PC-3 (cell line): ENCODE measurements around the gene MTG1. TPM values are rescaled to one million over a fixed set of nuclear protein-coding genes. Genes with fewer than 3 reads are reported as not detected.

Source experiments
- ATAC-seq: fragments of 200-7000 bp; cut with Tn5 transposase; 2 replicates; pipeline ENCODE4 v1.9.1; 2020; ENCODE audit warnings: mild to moderate bottlenecking, moderate library complexity
- BruUV-seq: library from RNA; stranded (reverse); fragments of 400-500 nt; replicated peaks from 2 replicates; lab custom pipeline; 2021; lab: Mats Ljungman, UMichigan
- CTCF ChIA-PET: fragments of 300-600 bp; sonication (Branson Sonifier 250); formaldehyde crosslinking; loops from one replicate; lab custom pipeline; 2022; ENCODE audit warnings: antibody characterized with exemption; lab: Charles Lee
- POLR2A ChIA-PET: fragments of 300-600 bp; sonication (Branson Sonifier 250); formaldehyde crosslinking; loops from one replicate; lab custom pipeline; 2022; ENCODE audit warnings: antibody characterized with exemption; ENCODE audit not compliant: unreplicated experiment; lab: Charles Lee
- DNase-seq: peaks from one replicate; pipeline ENCODE4 v3.0.0-alpha.2; 2015
- H2AFZ ChIP-seq: fragments of 300-600 bp; sonication (generic); 2 replicates; pipeline ENCODE4 v1.6.0; 2016; ENCODE audit warnings: antibody characterized with exemption, low read length
- H3F3A ChIP-seq: fragments of 300-600 bp; sonication (generic); one replicate; pipeline ENCODE4 v1.6.0; 2017; ENCODE audit warnings: antibody characterized with exemption, low read length, control low read depth, mild to moderate bottlenecking; ENCODE audit not compliant: unreplicated experiment
- H3K27ac ChIP-seq: fragments of 300-600 bp; sonication (generic); 2 replicates; pipeline ENCODE4 v1.5.1; 2016; ENCODE audit warnings: mild to moderate bottlenecking, low read length
- H3K27me3 ChIP-seq: fragments of 300-600 bp; sonication (generic); 2 replicates; pipeline ENCODE4 v1.6.1; 2016; ENCODE audit warnings: low read length, mixed read lengths
- H3K36me3 ChIP-seq: fragments of 300-600 bp; sonication (generic); 2 replicates; pipeline ENCODE4 v1.6.1; 2016; ENCODE audit warnings: low read depth, mixed run types, low read length, mixed read lengths
- H3K4me1 ChIP-seq: fragments of 300-600 bp; sonication (generic); 2 replicates; pipeline ENCODE4 v1.5.1; 2016; ENCODE audit warnings: low read length; ENCODE audit not compliant: insufficient read depth
- H3K4me2 ChIP-seq: fragments of 300-600 bp; sonication (generic); 2 replicates; pipeline ENCODE4 v1.6.0; 2016; ENCODE audit warnings: low read length
- H3K4me3 ChIP-seq: fragments of 300-600 bp; sonication (generic); 2 replicates; pipeline ENCODE4 v1.5.1; 2016; ENCODE audit warnings: mild to moderate bottlenecking, low read length, mixed read lengths
- H3K79me2 ChIP-seq: fragments of 300-600 bp; sonication (generic); 2 replicates; pipeline ENCODE4 v1.6.1; 2017; ENCODE audit warnings: low read length, mixed read lengths
- H3K9ac ChIP-seq: fragments of 300-600 bp; sonication (generic); 2 replicates; pipeline ENCODE4 v1.6.0; 2016; ENCODE audit warnings: mild to moderate bottlenecking, low read length
- H3K9me2 ChIP-seq: fragments of 300-600 bp; sonication (generic); replicated peaks from 2 replicates; pipeline ENCODE4 v1.6.1; 2016; ENCODE audit warnings: mixed run types, low read length, mixed read lengths
- H3K9me3 ChIP-seq: fragments of 300-600 bp; sonication (generic); 2 replicates; pipeline ENCODE4 v1.6.1; 2016; ENCODE audit warnings: low read length, mixed read lengths
- H4K20me1 ChIP-seq: fragments of 300-600 bp; sonication (generic); 2 replicates; pipeline ENCODE4 v1.6.1; 2016; ENCODE audit warnings: low read length, mixed read lengths
- EZH2 ChIP-seq: fragments of 300-600 bp; sonication (generic); IDR thresholded peaks from one replicate; pipeline ENCODE4 v1.6.1; 2017; ENCODE audit warnings: antibody characterized with exemption, mild to moderate bottlenecking, low read length; ENCODE audit not compliant: unreplicated experiment
- EZH2phosphoT487 ChIP-seq: fragments of 300-600 bp; sonication (generic); IDR thresholded peaks from 2 replicates; pipeline ENCODE4 v1.6.1; 2018; ENCODE audit warnings: mild to moderate bottlenecking, antibody characterized with exemption, low read length, borderline replicate concordance
- intact Hi-C: fragments of 100-400 bp; cut with micrococcal nuclease; formaldehyde crosslinking; loops from 2 replicates; pipeline ENCODE4 v1.9.0; 2023
- total RNA-seq: library from RNA; depleted of rRNA; stranded (reverse); fragments of >200 nt; gene quantifications from 2 replicates; pipeline ENCODE4 v1.2.3, GENCODE V29; 2014
- TF ChIP-seq, protein P1 (sequence below): fragments of 300-600 bp; sonication (generic); conservative IDR thresholded peaks from 2 replicates; pipeline ENCODE4 v1.5.1; 2017; ENCODE audit warnings: antibody characterized with exemption, low read depth, mild to moderate bottlenecking, low read length

MTG1 gene
- total RNA-seq, 1 experiment from 2014 or later = 39.4 TPM

DNA sequence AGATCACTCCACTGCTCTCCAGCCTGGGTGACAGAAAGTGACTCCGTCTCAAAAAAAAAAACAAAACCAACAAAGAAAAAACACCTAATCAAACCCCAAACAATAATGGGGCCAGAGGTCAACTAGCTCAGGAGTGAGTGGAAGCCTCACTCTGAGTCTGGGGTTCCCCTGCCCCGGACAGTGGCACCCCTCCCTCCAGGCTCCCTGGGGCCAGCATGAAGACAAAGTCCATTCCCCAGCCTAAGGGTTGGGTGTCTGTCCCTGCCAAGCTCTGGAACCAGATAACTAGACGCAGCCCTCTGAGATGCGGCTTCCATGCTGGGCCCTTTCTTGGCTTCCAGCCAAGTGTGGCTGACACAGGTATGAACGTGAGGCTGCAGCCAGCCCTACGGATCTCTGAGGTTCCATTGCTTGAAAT, 34.4 kb upstream of the MTG1 start:
- H3K36me3 ChIP-seq = 0 out of 2 replicates have a peak, but pooled peaks cover 3% of the 10 kb centered on the region
- H2AFZ ChIP-seq = no peak overlapping the region
- H3F3A ChIP-seq = no peaks in the 10 kb centered on the region
- no peaks in the 10 kb centered on the region for H3K27me3 ChIP-seq
- H4K20me1 ChIP-seq = no peaks in the 10 kb centered on the region
- H3K9ac ChIP-seq = no peak overlapping the region
- H3K4me2 ChIP-seq = no peak overlapping the region
- TF ChIP-seq EZH2phosphoT487 (no peak), EZH2 (no peak)
- TF ChIP-seq, protein P1, sequence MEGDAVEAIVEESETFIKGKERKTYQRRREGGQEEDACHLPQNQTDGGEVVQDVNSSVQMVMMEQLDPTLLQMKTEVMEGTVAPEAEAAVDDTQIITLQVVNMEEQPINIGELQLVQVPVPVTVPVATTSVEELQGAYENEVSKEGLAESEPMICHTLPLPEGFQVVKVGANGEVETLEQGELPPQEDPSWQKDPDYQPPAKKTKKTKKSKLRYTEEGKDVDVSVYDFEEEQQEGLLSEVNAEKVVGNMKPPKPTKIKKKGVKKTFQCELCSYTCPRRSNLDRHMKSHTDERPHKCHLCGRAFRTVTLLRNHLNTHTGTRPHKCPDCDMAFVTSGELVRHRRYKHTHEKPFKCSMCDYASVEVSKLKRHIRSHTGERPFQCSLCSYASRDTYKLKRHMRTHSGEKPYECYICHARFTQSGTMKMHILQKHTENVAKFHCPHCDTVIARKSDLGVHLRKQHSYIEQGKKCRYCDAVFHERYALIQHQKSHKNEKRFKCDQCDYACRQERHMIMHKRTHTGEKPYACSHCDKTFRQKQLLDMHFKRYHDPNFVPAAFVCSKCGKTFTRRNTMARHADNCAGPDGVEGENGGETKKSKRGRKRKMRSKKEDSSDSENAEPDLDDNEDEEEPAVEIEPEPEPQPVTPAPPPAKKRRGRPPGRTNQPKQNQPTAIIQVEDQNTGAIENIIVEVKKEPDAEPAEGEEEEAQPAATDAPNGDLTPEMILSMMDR = no peak
- 0 out of 2 replicates have a peak, but pooled peaks cover 4% of the 10 kb centered on the region for H3K4me1 ChIP-seq
- ChIA-PET POLR2A (no interaction called here), CTCF (no interaction called here)
- DNase-seq (peak; percentile 8), ATAC-seq (no peak)
- H3K4me3 ChIP-seq = no peak overlapping the region
- H3K27ac ChIP-seq = no peak overlapping the region
- no TSS peak for BruUV-seq
- no peaks in the 10 kb centered on the region for H3K9me2 ChIP-seq
- H3K79me2 ChIP-seq = no peaks in the 10 kb centered on the region
- no peaks in the 10 kb centered on the region for H3K9me3 ChIP-seq
- intact Hi-C loops = no loop called here

DNA sequence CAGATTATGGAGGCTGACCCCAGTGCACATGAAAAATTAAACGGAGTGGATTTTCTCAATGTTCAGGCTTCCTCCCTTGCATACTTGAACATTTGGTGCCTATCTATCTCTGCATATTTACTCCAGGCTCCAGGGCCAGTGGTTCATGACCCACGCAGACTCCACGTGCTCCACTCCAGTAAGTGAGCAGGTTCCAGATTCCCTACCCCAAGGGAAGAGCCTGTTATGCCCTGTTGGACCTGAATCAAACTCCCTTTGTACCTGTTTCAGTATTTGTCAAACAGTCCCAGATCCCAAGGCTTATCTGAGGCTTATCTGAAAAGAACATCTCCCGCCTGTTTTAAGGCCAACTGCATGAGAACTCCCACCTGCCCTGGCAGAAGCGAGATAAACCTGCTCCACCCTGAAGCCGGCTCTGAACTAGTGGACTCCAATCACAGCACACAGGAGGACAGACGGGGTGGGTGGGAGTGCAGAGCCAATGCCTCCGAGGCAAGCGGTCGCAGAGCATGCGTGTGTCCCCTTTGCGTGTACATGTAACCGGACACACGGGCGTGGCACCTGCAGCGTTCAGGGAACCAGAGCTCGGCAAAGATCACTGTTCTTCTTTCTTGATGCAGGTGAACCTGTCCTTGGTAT, 33.9 kb upstream of the MTG1 start:
- POLR2A ChIA-PET = no interaction called here
- no peak for ATAC-seq
- intact Hi-C loops = no loop called here
- Histone ChIP-seq H3K27me3 (no peaks in the 10 kb centered on the region), H3K4me3 (no peak overlapping the region), H3K4me1 (0 out of 2 replicates have a peak, but pooled peaks cover 4% of the 10 kb centered on the region), H3K4me2 (no peak overlapping the region), H3K9ac (no peak overlapping the region), H3K9me3 (no peaks in the 10 kb centered on the region), H4K20me1 (no peaks in the 10 kb centered on the region), H3K27ac (no peak overlapping the region), H3K9me2 (no peaks in the 10 kb centered on the region), H2AFZ (no peak overlapping the region), H3K79me2 (no peaks in the 10 kb centered on the region), H3F3A (no peaks in the 10 kb centered on the region), H3K36me3 (0 out of 2 replicates have a peak, but pooled peaks cover 5% of the 10 kb centered on the region)
- CTCF ChIA-PET = no interaction called here
- TF ChIP-seq, protein P1 = no peak
- TF ChIP-seq EZH2phosphoT487 = no peak
- no peak for TF ChIP-seq EZH2
- DNase-seq = no peak
- BruUV-seq = no TSS peak

DNA sequence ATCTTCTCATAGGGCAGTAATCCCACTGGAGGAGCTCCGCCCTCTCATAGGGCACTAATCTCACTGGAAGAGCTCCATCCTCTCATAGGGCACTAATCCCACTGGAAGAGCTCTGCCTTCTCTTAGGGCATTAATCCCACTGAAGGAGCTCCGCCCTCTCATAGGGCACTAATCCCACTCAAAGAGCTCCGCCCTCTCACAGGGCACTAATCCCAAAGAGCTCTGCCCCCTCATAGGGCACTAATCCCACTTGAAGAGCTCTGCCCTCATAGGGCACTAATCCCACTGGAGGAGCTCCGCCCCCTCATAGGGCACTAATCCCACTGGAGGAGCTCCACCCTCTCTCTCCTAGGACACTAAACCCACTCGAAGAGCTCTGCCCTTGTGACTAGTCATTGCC, 32.7 kb upstream of the MTG1 start:
- Histone ChIP-seq H3K9ac (no peak overlapping the region), H3K27ac (no peak overlapping the region), H3K4me3 (no peak overlapping the region), H3K4me1 (0 out of 2 replicates have a peak, but pooled peaks cover 4% of the 10 kb centered on the region), H3K9me3 (no peaks in the 10 kb centered on the region), H3K9me2 (no peaks in the 10 kb centered on the region), H3K27me3 (no peaks in the 10 kb centered on the region), H3K79me2 (no peaks in the 10 kb centered on the region), H3K36me3 (peaks cover 11% of the 10 kb centered on the region; the same call in 1 of the 2 replicates), H3K4me2 (no peak overlapping the region), H2AFZ (no peak overlapping the region), H4K20me1 (no peaks in the 10 kb centered on the region), H3F3A (no peaks in the 10 kb centered on the region)
- ChIA-PET POLR2A (interaction anchor here (0.6 kb wide), 1 partner anchor 51 kb away, joined by 7 read pairs; no protein-coding TSS in a partner anchor), CTCF (no interaction called here)
- no TSS peak for BruUV-seq
- DNase-seq = no peak
- intact Hi-C loops = no loop called here
- TF ChIP-seq, protein P1 = no peak
- no peak for TF ChIP-seq EZH2phosphoT487
- TF ChIP-seq EZH2 = no peak
- ATAC-seq = no peak
